ENCODE results near the gene TJAP1.
"Not testable (repeated sequence)": the region's sequence is repeated elsewhere in the genome, so short reads cannot be mapped to it uniquely, and the experiment has no call there.

DNA sequence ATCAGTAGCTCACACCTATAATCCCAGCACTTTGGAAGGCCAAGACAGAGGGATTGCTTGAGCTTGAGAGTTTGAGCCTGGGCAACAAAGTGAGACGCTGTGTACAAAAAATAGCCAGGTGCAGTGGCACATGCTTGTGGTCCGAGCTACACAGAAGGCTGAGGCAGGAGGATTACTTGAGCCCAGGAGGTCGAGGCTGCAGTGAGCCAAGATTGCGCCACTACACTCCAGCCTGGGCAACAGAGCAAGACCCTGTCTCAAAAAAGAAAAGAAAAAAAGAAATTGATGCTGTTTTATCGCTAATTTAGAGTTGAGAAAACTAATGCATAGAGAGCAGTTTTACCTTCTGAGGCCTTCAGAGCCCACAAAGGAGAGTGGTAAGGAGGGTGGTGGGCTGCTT lies 20.9 kb downstream of the TJAP1 start:
- TF ChIP-seq, protein P1, sequence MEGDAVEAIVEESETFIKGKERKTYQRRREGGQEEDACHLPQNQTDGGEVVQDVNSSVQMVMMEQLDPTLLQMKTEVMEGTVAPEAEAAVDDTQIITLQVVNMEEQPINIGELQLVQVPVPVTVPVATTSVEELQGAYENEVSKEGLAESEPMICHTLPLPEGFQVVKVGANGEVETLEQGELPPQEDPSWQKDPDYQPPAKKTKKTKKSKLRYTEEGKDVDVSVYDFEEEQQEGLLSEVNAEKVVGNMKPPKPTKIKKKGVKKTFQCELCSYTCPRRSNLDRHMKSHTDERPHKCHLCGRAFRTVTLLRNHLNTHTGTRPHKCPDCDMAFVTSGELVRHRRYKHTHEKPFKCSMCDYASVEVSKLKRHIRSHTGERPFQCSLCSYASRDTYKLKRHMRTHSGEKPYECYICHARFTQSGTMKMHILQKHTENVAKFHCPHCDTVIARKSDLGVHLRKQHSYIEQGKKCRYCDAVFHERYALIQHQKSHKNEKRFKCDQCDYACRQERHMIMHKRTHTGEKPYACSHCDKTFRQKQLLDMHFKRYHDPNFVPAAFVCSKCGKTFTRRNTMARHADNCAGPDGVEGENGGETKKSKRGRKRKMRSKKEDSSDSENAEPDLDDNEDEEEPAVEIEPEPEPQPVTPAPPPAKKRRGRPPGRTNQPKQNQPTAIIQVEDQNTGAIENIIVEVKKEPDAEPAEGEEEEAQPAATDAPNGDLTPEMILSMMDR (IDR thresholded peaks at IDR 0.05; ENCODE audit: poor library complexity): not testable (repeated sequence)
- TF ChIP-seq EZH2 (IDR thresholded peaks at IDR 0.05; ENCODE audit: borderline replicate concordance); EZH2phosphoT487 (IDR thresholded peaks at IDR 0.05; ENCODE audit: low read depth, severe bottlenecking, unreplicated experiment): not testable (repeated sequence)

Measured in hepatocyte (in vitro differentiated cells).